Smooth muscle cell (in vitro differentiated cells): ENCODE results near the gene PRKAG2. TPM values are rescaled to one million over a fixed set of nuclear protein-coding genes. Genes with fewer than 3 reads are reported as not detected.

Experiments
- DNase-seq: peaks from one replicate; lab custom pipeline; 2025; ENCODE audit not compliant: unreplicated experiment; lab: John Stamatoyannopoulos, UW
- H2AFZ ChIP-seq: fragments of 200-600 bp; sonication (generic); 2 replicates; pipeline ENCODE4 v1.6.0; 2016; ENCODE audit warnings: antibody characterized with exemption, low read depth, mild to moderate bottlenecking
- H3F3A ChIP-seq: fragments of 200-600 bp; sonication (generic); 2 replicates; pipeline ENCODE4 v1.6.0; 2017; ENCODE audit warnings: antibody characterized with exemption, low read depth
- H3K27ac ChIP-seq: fragments of 200-600 bp; sonication (generic); 2 replicates; pipeline ENCODE4 v1.5.1; 2016; ENCODE audit warnings: low read depth, mild to moderate bottlenecking
- H3K27me3 ChIP-seq: fragments of 200-600 bp; sonication (generic); 2 replicates; pipeline ENCODE4 v1.6.1; 2016; ENCODE audit warnings: low read depth, mild to moderate bottlenecking
- H3K36me3 ChIP-seq: fragments of 200-600 bp; sonication (generic); 2 replicates; pipeline ENCODE4 v1.5.1; 2016; ENCODE audit warnings: low read depth
- H3K4me1 ChIP-seq: fragments of 200-600 bp; sonication (generic); 2 replicates; pipeline ENCODE4 v1.5.1; 2016; ENCODE audit warnings: low read depth
- H3K4me2 ChIP-seq: fragments of 200-600 bp; sonication (generic); 2 replicates; pipeline ENCODE4 v1.6.0; 2016; ENCODE audit warnings: mild to moderate bottlenecking
- H3K4me3 ChIP-seq: fragments of 200-600 bp; sonication (generic); 2 replicates; pipeline ENCODE4 v1.5.1; 2016; ENCODE audit warnings: mild to moderate bottlenecking
- H3K79me2 ChIP-seq: fragments of 200-600 bp; sonication (generic); 2 replicates; pipeline ENCODE4 v1.6.0; 2016; ENCODE audit warnings: low read depth, mild to moderate bottlenecking
- H3K9ac ChIP-seq: fragments of 200-600 bp; sonication (generic); 2 replicates; pipeline ENCODE4 v1.6.0; 2016; ENCODE audit warnings: low read depth
- H3K9me3 ChIP-seq: fragments of 200-600 bp; sonication (generic); replicated peaks from 2 replicates; pipeline ENCODE4 v1.5.1; 2016; ENCODE audit warnings: low read depth
- H4K20me1 ChIP-seq: fragments of 200-600 bp; sonication (generic); 2 replicates; pipeline ENCODE4 v1.6.0; 2016; ENCODE audit warnings: low read depth
- CTCF ChIP-seq: fragments of 200-600 bp; sonication (generic); IDR thresholded peaks from 2 replicates; pipeline ENCODE4 v1.5.1; 2017; ENCODE audit warnings: borderline replicate concordance, mild to moderate bottlenecking, antibody characterized with exemption; ENCODE audit not compliant: insufficient read depth, poor library complexity, severe bottlenecking
- WGBS: methylation state at CpG from one replicate; pipeline ENCODE4 v1.1.7; 2016; ENCODE audit warnings: low lambda C conversion rate; 5-methylcytosine and 5-hydroxymethylcytosine counted together
- polyA plus RNA-seq: library from polyadenylated mRNA; unstranded; fragments of >200 nt; fragmentation: Nextera tagmentation; extraction: Ambion mirVana; gene quantifications from 2 replicates; pipeline ENCODE4 v1.2.1, GENCODE V29; 2016
- total RNA-seq: library from RNA; depleted of rRNA; stranded (reverse); fragments of >200 nt; gene quantifications from 2 replicates; pipeline ENCODE4 v1.2.3, GENCODE V29; 2014

PRKAG2 gene
- total and polyA plus RNA-seq, 2 experiments from 2014 or later: 3.5 to 3.9 TPM

GRCh38 chr7:151511946-151512345 lies 365.0 kb downstream of the PRKAG2 start:
- DNase-seq: no peak
- H3K4me2 ChIP-seq: no peak overlapping the region
- no peak for TF ChIP-seq CTCF
- no peak overlapping the region for H3K4me3 ChIP-seq
- no peaks in the 10 kb centered on the region for H3K27me3 ChIP-seq
- no peak overlapping the region for H2AFZ ChIP-seq
- H3K36me3 ChIP-seq: no peaks in the 10 kb centered on the region
- peaks cover 100% of the 10 kb centered on the region for H3K79me2 ChIP-seq
- H3K9me3 ChIP-seq: no peaks in the 10 kb centered on the region
- H3K27ac ChIP-seq: no peak overlapping the region
- WGBS: 96% methylated on average over 4 of the region's 4 CpGs
- H3F3A ChIP-seq: peaks cover 3% of the 10 kb centered on the region
- no peak overlapping the region for H3K9ac ChIP-seq
- H4K20me1 ChIP-seq: peaks cover 100% of the 10 kb centered on the region
- H3K4me1 ChIP-seq: no peaks in the 10 kb centered on the region

GRCh38 chr7:151511270-151511669 lies 365.6 kb downstream of the PRKAG2 start:
- Histone ChIP-seq H3K27ac (no peak overlapping the region), H3K9me3 (no peaks in the 10 kb centered on the region), H3K4me3 (no peak overlapping the region), H3K4me1 (no peaks in the 10 kb centered on the region), H3K36me3 (no peaks in the 10 kb centered on the region), H3K79me2 (peaks cover 100% of the 10 kb centered on the region), H4K20me1 (peaks cover 100% of the 10 kb centered on the region), H3F3A (peaks cover 3% of the 10 kb centered on the region), H3K27me3 (no peaks in the 10 kb centered on the region), H2AFZ (no peak overlapping the region), H3K4me2 (no peak overlapping the region), H3K9ac (no peak overlapping the region)
- WGBS: 85% methylated on average over 4 of the region's 4 CpGs
- TF ChIP-seq CTCF: no peak
- DNase-seq: no peak

GRCh38 chr7:151509670-151510333 lies 367.1 kb downstream of the PRKAG2 start:
- Histone ChIP-seq H3K4me3 (no peak overlapping the region), H3F3A (peaks cover 3% of the 10 kb centered on the region), H3K9ac (no peak overlapping the region), H3K9me3 (no peaks in the 10 kb centered on the region), H3K4me1 (no peaks in the 10 kb centered on the region), H3K36me3 (no peaks in the 10 kb centered on the region), H3K27me3 (no peaks in the 10 kb centered on the region), H3K27ac (no peak overlapping the region), H3K4me2 (no peak overlapping the region), H3K79me2 (peaks cover 100% of the 10 kb centered on the region), H2AFZ (no peak overlapping the region), H4K20me1 (peaks cover 100% of the 10 kb centered on the region)
- 73% methylated on average over 5 of the region's 5 CpGs for WGBS
- no peak for TF ChIP-seq CTCF
- DNase-seq: no peak

- no peak for TF ChIP-seq CTCF
- peaks cover 1% of the 10 kb centered on the region for H3F3A ChIP-seq
Measured at GRCh38 chr7:151508991-151509390, 367.9 kb downstream of the PRKAG2 start.

More at GRCh38 chr7:151508991-151509390, 367.9 kb downstream of the PRKAG2 start:
- no peak overlapping the region for H3K4me2 ChIP-seq
- no peaks in the 10 kb centered on the region for H3K36me3 ChIP-seq
- 74% methylated on average over 6 of the region's 6 CpGs for WGBS
- no peak overlapping the region for H3K4me3 ChIP-seq
- peaks cover 100% of the 10 kb centered on the region for H4K20me1 ChIP-seq
- H3K9ac ChIP-seq: no peak overlapping the region
- no peak overlapping the region for H2AFZ ChIP-seq
- H3K27me3 ChIP-seq: no peaks in the 10 kb centered on the region
- peaks cover 99% of the 10 kb centered on the region for H3K79me2 ChIP-seq
- DNase-seq: no peak
- H3K4me1 ChIP-seq: no peaks in the 10 kb centered on the region
- H3K27ac ChIP-seq: no peak overlapping the region
- H3K9me3 ChIP-seq: no peaks in the 10 kb centered on the region
